Lower lobe of right lung (tissue), 2 donors: ENCODE results near the gene IDS. TPM values are rescaled to one million over a fixed set of nuclear protein-coding genes. Genes with fewer than 3 reads are reported as not detected.

Experiments used
- ATAC-seq, 2 donors: fragments of 200-7000 bp; cut with Tn5 transposase; one replicate each; pipeline ENCODE4 v1.9.1; 2020 to 2022; ENCODE audit warnings: mild to moderate bottlenecking in 2 of 2, moderate library complexity in 2 of 2
- DNase-seq: peaks from one replicate; pipeline ENCODE4 v3.0.0-alpha.2; 2020
- H3K27ac ChIP-seq: fragments of 200-600 bp; one replicate; pipeline ENCODE4 v1.8.0; 2022
- H3K27me3 ChIP-seq: fragments of 200-600 bp; one replicate; pipeline ENCODE4 v1.8.0; 2022; ENCODE audit warnings: low read depth
- H3K36me3 ChIP-seq: fragments of 200-600 bp; one replicate; pipeline ENCODE4 v1.8.0; 2022; ENCODE audit warnings: mild to moderate bottlenecking
- H3K4me1 ChIP-seq: fragments of 200-600 bp; one replicate; pipeline ENCODE4 v1.8.0; 2022
- H3K4me3 ChIP-seq: fragments of 200-600 bp; one replicate; pipeline ENCODE4 v1.8.0; 2022; ENCODE audit warnings: mild to moderate bottlenecking
- H3K9me3 ChIP-seq: fragments of 200-600 bp; one replicate; pipeline ENCODE4 v1.8.0; 2022
- intact Hi-C: fragments of 100-400 bp; cut with DNase I; formaldehyde crosslinking; loops from one replicate; pipeline ENCODE4 v1.11.0; 2022
- total RNA-seq: library from RNA; stranded (reverse); fragmentation: NEBNext Ultra II Directional; extraction: Animal tissue kit (Norgen Biotek cat#: 25700); gene quantifications from one replicate; pipeline ENCODE4 v1.2.1, GENCODE V29; 2021
- TF ChIP-seq, protein P1 (sequence below): fragments of 200-600 bp; IDR thresholded peaks from one replicate; pipeline ENCODE4 v1.8.0; 2022; ENCODE audit warnings: antibody characterized with exemption, mild to moderate bottlenecking
- donor health status: DM: no; HTN: yes; CAD: no; lungs with severe emphysema.

The IDS gene
- total RNA-seq, 1 donor from 2014 or later: 88.6 TPM

DNA sequence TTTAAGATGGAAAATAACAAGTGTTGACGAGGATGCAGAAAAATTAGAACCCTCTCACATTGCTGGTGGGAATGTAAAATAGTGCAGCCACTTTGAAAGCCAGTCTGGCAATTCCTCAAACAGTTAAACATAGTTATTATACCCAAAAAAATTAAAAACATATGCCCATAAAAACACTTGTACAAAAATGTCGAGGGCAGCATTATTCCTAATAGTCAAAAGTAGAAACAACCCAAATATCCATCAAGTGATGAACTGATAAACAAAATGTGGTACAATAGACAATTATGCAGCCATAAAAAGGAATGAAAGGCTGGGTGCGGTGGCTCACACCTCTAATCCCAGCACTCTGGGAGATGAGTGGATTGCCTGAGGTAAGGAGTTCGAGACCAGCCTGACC, 6.3 kb downstream of the IDS start:
- intact Hi-C loops: no loop called here
- ATAC-seq: no peak

DNA sequence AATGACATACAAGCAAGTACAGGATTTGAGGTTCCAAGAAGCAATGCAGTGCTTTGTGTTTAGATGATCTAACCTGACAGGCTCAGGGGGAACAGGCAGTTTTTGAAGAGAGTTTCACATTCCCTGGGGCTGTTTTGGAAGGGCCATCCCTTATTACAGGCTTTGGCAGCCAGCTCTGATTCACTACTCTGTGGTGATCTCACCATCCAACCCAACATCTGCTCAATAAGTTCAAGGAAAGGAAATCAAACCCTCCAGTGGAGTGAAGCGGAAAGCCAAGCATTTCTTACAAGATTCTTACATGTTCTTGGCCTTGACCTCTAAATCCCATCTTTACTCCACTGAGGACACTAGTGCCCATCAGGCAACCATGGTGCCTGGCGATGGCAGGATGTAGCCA, 7.5 kb downstream of the IDS start:
- H3K36me3 ChIP-seq: peaks cover 90% of the 10 kb centered on the region
- H3K9me3 ChIP-seq: no peaks in the 10 kb centered on the region
- no peaks in the 10 kb centered on the region for H3K4me1 ChIP-seq
- TF ChIP-seq, protein P1, sequence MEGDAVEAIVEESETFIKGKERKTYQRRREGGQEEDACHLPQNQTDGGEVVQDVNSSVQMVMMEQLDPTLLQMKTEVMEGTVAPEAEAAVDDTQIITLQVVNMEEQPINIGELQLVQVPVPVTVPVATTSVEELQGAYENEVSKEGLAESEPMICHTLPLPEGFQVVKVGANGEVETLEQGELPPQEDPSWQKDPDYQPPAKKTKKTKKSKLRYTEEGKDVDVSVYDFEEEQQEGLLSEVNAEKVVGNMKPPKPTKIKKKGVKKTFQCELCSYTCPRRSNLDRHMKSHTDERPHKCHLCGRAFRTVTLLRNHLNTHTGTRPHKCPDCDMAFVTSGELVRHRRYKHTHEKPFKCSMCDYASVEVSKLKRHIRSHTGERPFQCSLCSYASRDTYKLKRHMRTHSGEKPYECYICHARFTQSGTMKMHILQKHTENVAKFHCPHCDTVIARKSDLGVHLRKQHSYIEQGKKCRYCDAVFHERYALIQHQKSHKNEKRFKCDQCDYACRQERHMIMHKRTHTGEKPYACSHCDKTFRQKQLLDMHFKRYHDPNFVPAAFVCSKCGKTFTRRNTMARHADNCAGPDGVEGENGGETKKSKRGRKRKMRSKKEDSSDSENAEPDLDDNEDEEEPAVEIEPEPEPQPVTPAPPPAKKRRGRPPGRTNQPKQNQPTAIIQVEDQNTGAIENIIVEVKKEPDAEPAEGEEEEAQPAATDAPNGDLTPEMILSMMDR: no peak
- ATAC-seq (no peak), DNase-seq (no peak)
- H3K27ac ChIP-seq: no peak overlapping the region
- no peaks in the 10 kb centered on the region for H3K27me3 ChIP-seq
- H3K4me3 ChIP-seq: no peak overlapping the region
- intact Hi-C loops: no loop called here

More for the DNA sequence above, 6.3 kb downstream of the IDS start:
- no peak overlapping the region for H3K27ac ChIP-seq
- TF ChIP-seq, protein P1: no peak
- no peaks in the 10 kb centered on the region for H3K27me3 ChIP-seq
- H3K4me3 ChIP-seq: no peak overlapping the region
- no peak for DNase-seq
- H3K4me1 ChIP-seq: no peaks in the 10 kb centered on the region
- H3K36me3 ChIP-seq: peaks cover 84% of the 10 kb centered on the region
- H3K9me3 ChIP-seq: no peaks in the 10 kb centered on the region

DNA sequence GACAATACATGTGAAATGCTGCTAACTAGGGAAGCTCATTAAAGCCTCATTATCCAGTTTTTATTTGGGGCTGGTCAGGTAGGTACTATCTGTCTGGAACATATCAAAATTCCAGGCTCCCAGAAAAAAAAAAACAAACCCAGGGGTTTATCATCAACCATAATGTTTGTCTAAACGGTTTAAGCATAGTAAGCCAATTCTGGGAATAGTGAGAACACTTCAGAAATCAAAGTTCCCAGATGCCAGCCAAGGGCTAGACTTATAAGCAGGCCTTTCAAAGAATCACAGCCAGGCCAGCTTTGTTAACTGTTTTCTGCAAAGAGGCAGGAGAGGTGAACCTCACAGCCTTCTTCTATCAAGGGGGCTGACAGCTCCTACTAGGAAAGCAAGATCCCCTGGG, 8.1 kb downstream of the IDS start:
- no peaks in the 10 kb centered on the region for H3K27me3 ChIP-seq
- peaks cover 93% of the 10 kb centered on the region for H3K36me3 ChIP-seq

DNA sequence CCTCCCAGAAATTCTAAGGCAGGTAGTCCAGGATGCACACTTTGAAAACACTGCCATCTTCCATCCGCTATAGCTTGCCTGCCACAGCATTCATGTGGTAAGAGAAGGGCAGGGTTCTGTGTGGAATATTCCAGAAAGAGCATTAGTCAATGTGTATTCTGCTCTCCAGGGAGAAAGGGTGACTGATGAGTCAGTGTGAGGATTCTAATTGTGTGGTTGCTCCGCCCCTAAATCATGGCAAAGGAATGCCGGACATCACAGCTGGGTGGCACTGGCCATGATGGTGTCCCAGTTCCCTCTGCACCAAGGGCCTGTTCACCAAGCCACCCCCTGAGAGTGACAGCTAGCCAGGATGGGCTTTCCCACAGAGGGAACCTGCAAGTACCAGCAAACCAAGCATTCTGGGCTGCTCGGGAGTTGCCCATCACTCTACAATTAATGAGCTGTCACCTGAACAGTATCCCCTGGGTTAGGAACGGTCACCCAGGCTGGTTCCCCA, 9.5 kb downstream of the IDS start:
- Histone ChIP-seq H3K36me3 (peaks cover 90% of the 10 kb centered on the region), H3K27me3 (no peaks in the 10 kb centered on the region), H3K27ac (no peak overlapping the region), H3K4me1 (no peaks in the 10 kb centered on the region), H3K9me3 (no peaks in the 10 kb centered on the region), H3K4me3 (no peak overlapping the region)
- intact Hi-C loops: no loop called here
- DNase-seq (no peak), ATAC-seq (peak; percentile 63 to 72)
- TF ChIP-seq, protein P1: no peak

More for the DNA sequence above, 8.1 kb downstream of the IDS start:
- H3K27ac ChIP-seq: no peak overlapping the region
- H3K4me1 ChIP-seq: no peaks in the 10 kb centered on the region
- ATAC-seq: no peak
- intact Hi-C loops: no loop called here
- TF ChIP-seq, protein P1: no peak
- H3K9me3 ChIP-seq: no peaks in the 10 kb centered on the region
- no peak for DNase-seq
- H3K4me3 ChIP-seq: no peak overlapping the region

DNA sequence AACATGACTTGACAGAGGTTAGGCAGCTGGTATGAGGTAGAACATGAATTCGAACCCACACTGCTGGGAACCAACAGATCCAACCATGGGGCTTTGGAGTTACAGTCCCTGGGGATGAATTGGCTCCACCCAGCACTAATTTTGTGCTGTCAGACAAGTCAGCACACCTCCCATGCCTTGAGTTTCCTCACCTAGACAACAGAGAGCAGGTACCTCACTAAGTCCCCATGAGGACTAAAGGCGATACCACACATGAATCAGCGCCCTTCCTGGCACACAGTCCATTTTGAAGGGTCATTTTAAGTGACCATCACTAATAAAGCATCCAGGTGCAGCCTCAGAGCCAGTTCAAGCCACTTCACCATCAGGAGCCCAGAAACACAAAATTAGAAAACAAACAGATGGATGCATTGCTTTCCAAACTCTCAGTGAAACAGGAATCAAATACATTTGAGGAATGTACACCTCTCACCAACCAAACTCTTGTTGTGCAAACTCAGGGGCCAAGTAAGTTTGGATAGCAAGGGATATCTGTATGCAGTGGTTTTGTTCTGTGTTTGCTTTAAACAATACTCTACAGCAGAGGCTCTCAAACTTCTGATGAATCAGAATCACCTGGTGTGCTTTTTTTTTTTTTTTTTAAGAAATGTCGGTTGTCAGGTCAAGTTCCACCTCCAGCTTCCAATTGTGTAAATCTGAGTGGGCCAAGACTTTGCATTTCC, 10.1 kb downstream of the IDS start:
- intact Hi-C loops: no loop called here
- peak; percentile 75 for ATAC-seq
- no peak for DNase-seq
- TF ChIP-seq, protein P1: no peak
- Histone ChIP-seq H3K4me1 (no peaks in the 10 kb centered on the region), H3K27ac (no peak overlapping the region), H3K36me3 (peaks cover 90% of the 10 kb centered on the region), H3K9me3 (no peaks in the 10 kb centered on the region), H3K27me3 (no peaks in the 10 kb centered on the region), H3K4me3 (no peak overlapping the region)
